K562 (cell line): ENCODE measurements around the gene DDHD1. TPM values are rescaled to one million over a fixed set of nuclear protein-coding genes. Genes with fewer than 3 reads are reported as not detected.
A peak's percentile ranks its signal among the peaks of the same experiment; 100 is the strongest.
"Not testable (repeated sequence)": the region's sequence is repeated elsewhere in the genome, so short reads cannot be mapped to it uniquely, and the experiment has no call there.

Experiments
- ATAC-seq: fragments of 200-7000 bp; cut with Tn5 transposase; 3 replicates; pipeline ENCODE4 v1.9.1; 2020; ENCODE audit warnings: moderate library complexity
- BruUV-seq: library from RNA; stranded (reverse); fragments of 400-500 nt; replicated peaks from 2 replicates; lab custom pipeline; 2021; lab: Mats Ljungman, UMichigan
- CTCF ChIA-PET: fragments of 300-600 bp; formaldehyde crosslinking; extraction: SDS; loops from one replicate; lab custom pipeline; 2021; ENCODE audit warnings: low intra/inter-chr PET ratio; lab: Yijun Ruan, JAX
- POLR2A ChIA-PET: fragments of 300-600, 350-650 bp; sonication (Branson Sonifier 250); formaldehyde crosslinking; extraction: SDS; loops from one replicate; lab custom pipeline; 2021; ENCODE audit warnings: antibody characterized with exemption, inconsistent platforms; lab: Yijun Ruan, JAX
- DNase-seq, 4 experiments: peaks; one replicate each; pipeline versions ENCODE4 v3.0.0 to v3.0.0-alpha.2; 2011 to 2018; ENCODE audit warnings: low spot score in 3 of 4, mixed read lengths in 3 of 4; ENCODE audit errors: extremely low read depth in 1 of 4
- FAIRE-seq: peaks from 2 replicates; lab custom pipeline; 2011; peaks lifted over from hg19 to GRCh38; lab: Jason Lieb, UNC
- H2AFZ ChIP-seq: 2 replicates; pipeline ENCODE4 v1.6.0; 2011; ENCODE audit warnings: low read depth, low read length, control low read depth, inconsistent platforms
- H3K27ac ChIP-seq: fragments of 200-600 bp; 3 replicates; pipeline ENCODE4 v1.8.0; 2011; ENCODE audit warnings: low read depth, mild to moderate bottlenecking, control low read depth, inconsistent platforms, low read length, moderate library complexity, mixed read lengths; ENCODE audit errors: extremely low read depth
- H3K27me3 ChIP-seq, 2 experiments: fragments of 300-600 bp in 1 of 2; 2 replicates in 1 of 2; 3 replicates in 1 of 2; pipeline versions ENCODE4 v1.6.0 to v1.8.0; 2011; ENCODE audit warnings: inconsistent platforms in 2 of 2, low read length in 2 of 2, mild to moderate bottlenecking in 1 of 2, mixed read lengths in 1 of 2, moderate library complexity in 1 of 2; ENCODE audit not compliant: control insufficient read depth in 2 of 2, insufficient read depth in 2 of 2
- H3K36me3 ChIP-seq: fragments of 300-600 bp; 3 replicates; pipeline ENCODE4 v1.8.0; 2011; ENCODE audit warnings: mild to moderate bottlenecking, low read length, inconsistent platforms; ENCODE audit not compliant: control insufficient read depth, insufficient read depth
- H3K4me1 ChIP-seq, 2 experiments: fragments of 200-600 bp in 1 of 2; replicated peaks in 1 of 2; 2 replicates in 1 of 2; 3 replicates in 1 of 2; pipeline versions ENCODE4 v1.5.1 to v1.8.0; 2011; ENCODE audit warnings: inconsistent platforms in 2 of 2, low read length in 2 of 2, mild to moderate bottlenecking in 1 of 2, mixed read lengths in 1 of 2, moderate library complexity in 1 of 2; ENCODE audit not compliant: control insufficient read depth in 2 of 2, insufficient read depth in 2 of 2
- H3K4me2 ChIP-seq: 2 replicates; pipeline ENCODE4 v1.6.1; 2011; ENCODE audit warnings: low read length, control low read depth, inconsistent platforms, mixed read lengths; ENCODE audit not compliant: insufficient read depth
- H3K4me3 ChIP-seq: fragments of 200-600 bp; sonication (generic), shearing (Covaris generic); 2 replicates; pipeline ENCODE4 v1.5.1; 2016; ENCODE audit warnings: control low read depth, inconsistent platforms
- H3K79me2 ChIP-seq: fragments of 200-600 bp; 3 replicates; pipeline ENCODE4 v1.8.0; 2011; ENCODE audit warnings: low read length, inconsistent platforms; ENCODE audit not compliant: control insufficient read depth, insufficient read depth
- H3K9ac ChIP-seq, 2 experiments: 2 replicates each; pipeline versions ENCODE4 v1.6.0 to v1.6.1; 2011; ENCODE audit warnings: low read depth in 2 of 2, low read length in 2 of 2, control low read depth in 1 of 2, inconsistent platforms in 1 of 2, mild to moderate bottlenecking in 1 of 2, mixed read lengths in 1 of 2; ENCODE audit not compliant: insufficient read depth in 1 of 2
- H3K9me1 ChIP-seq: one replicate; pipeline ENCODE4 v1.6.0; 2011; ENCODE audit warnings: inconsistent platforms, mild to moderate bottlenecking, low read length, moderate library complexity; ENCODE audit not compliant: control insufficient read depth, insufficient read depth
- H3K9me3 ChIP-seq: replicated peaks from 2 replicates; pipeline ENCODE4 v1.5.1; 2011; ENCODE audit warnings: low read depth, low read length, inconsistent platforms; ENCODE audit not compliant: control insufficient read depth, insufficient read depth
- H4K20me1 ChIP-seq: replicated peaks from 2 replicates; pipeline ENCODE4 v1.6.1; 2011; ENCODE audit warnings: low read length, inconsistent platforms, mixed read lengths; ENCODE audit not compliant: control insufficient read depth, insufficient read depth
- NFIC ChIP-seq: fragments of 450-650 bp; IDR thresholded peaks from 2 replicates; pipeline ENCODE4 v1.6.1; 2017; ENCODE audit warnings: mild to moderate bottlenecking, inconsistent platforms
- RFX1 ChIP-seq: fragments of 450-650 bp; IDR thresholded peaks from 2 replicates; pipeline ENCODE4 v1.6.1; 2016; ENCODE audit warnings: mild to moderate bottlenecking, moderate library complexity
- WGBS: fragments of 100-300 bp; shearing (Covaris generic); methylation state at CpG from one replicate; pipeline ENCODE4 v1.1.6; 2016; ENCODE audit warnings: low coverage, mixed read lengths; ENCODE audit not compliant: insufficient coverage; ENCODE audit errors: missing lambda C conversion rate; 5-methylcytosine and 5-hydroxymethylcytosine counted together
- in situ Hi-C: fragments of 300-500 bp; cut with MboI; formaldehyde crosslinking; loops from 4 replicates; pipeline ENCODE4 v1.15.0; 2018; ENCODE audit warnings: inconsistent platforms, mixed read lengths
- intact Hi-C: fragments of 100-400 bp; cut with micrococcal nuclease; formaldehyde crosslinking; loops from 2 replicates; pipeline ENCODE4 v1.14.2; 2022
- polyA plus RNA-seq, 8 experiments: library from polyadenylated mRNA; depleted of rRNA in 4 of 8; stranded (reverse) in 5 of 8; unstranded in 3 of 8; fragments of >200 nt; fragmentation: Nextera tagmentation in 2 of 8; fragmentation: Illumina TruSeq in 1 of 8; extraction: Ambion mirVana in 2 of 8; extraction: Trizol in 1 of 8; gene quantifications; 2 replicates each; pipeline versions ENCODE4 v1.2.1 to v1.2.3, GENCODE V29; 2011 to 2014; ENCODE audit warnings: inconsistent platforms in 1 of 8, missing spikeins in 1 of 8
- total RNA-seq, 7 experiments: library from RNA; depleted of rRNA in 6 of 7; stranded (reverse); fragments of >200 nt in 6 of 7; fragmentation: Illumina TruSeq in 2 of 7; extraction: Trizol in 2 of 7; gene quantifications; 2 replicates each; pipeline versions ENCODE4 v1.2.1 to v1.2.3, GENCODE V29; 2011 to 2021; ENCODE audit warnings: low replicate concordance in 1 of 7

Gene DDHD1
- total and polyA plus RNA-seq, 9 of the 15 experiments (the other 6 are each of a cell fraction or from before 2014, with no cell fraction given) = 1.2 to 12.3 (median 5.0) TPM

DNA sequence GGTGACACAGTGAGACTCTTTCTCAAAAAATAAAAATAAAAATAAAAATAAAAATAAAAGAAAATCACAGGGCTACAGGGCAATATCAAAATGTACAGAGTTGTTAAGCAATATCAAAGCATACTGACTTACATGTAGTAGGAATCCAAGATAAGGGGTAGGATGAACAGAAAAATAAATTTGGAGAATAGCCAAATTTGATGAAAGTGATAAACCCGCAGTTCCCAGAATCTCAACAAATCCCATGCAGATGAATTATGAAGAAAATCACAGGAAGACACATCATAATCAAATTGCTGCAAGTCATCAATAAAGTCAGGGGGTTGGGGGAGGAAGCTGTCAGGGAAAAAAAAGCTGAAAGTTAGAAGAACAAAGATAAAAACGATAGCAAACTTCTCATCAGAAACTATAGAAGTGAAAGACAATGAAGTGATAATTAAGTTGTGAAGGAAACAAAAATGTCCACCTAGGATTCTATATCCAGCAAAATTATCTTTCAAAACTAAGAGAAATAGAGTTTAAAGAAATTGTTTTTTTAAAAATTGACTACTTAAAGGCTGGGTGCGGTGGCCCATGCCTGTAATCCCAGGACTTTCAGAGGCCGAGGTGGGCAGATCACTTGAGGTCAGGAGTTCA, 15.4 kb downstream of the DDHD1 start:
- CTCF ChIA-PET = no interaction called here
- no TSS peak for BruUV-seq
- Histone ChIP-seq H3K9ac (no peak overlapping the region), H3K4me1 (no peaks in the 10 kb centered on the region; a peak in 1 of 5 replicates), H3K9me3 (no peaks in the 10 kb centered on the region), H3K79me2 (peaks cover 52% of the 10 kb centered on the region), H3K4me2 (no peak overlapping the region), H3K4me3 (no peak overlapping the region), H2AFZ (no peak overlapping the region), H3K27me3 (no peaks in the 10 kb centered on the region), H3K27ac (no peak overlapping the region), H3K36me3 (no peaks in the 10 kb centered on the region; the same call in 2 of the 3 replicates), H4K20me1 (no peaks in the 10 kb centered on the region), H3K9me1 (no peaks in the 10 kb centered on the region)
- FAIRE-seq (no peak), DNase-seq (no peak), ATAC-seq (no peak)
- TF ChIP-seq NFIC (peak; percentile 56; the same call in 1 of the 2 replicates), RFX1 (no peak)
- POLR2A ChIA-PET = no interaction called here
- WGBS = 62% methylated on average over 3 of the region's 4 CpGs
- intact Hi-C loops = no loop called here
- in situ Hi-C loops = no loop called here

- H3K79me2 ChIP-seq = peaks cover 19% of the 10 kb centered on the region
- BruUV-seq, CTCF ChIA-PET, in situ Hi-C loops, H3K9ac ChIP-seq, H3K9me1 ChIP-seq, H3K27ac ChIP-seq, H2AFZ ChIP-seq, H3K4me2 ChIP-seq, H3K9me3 ChIP-seq, H4K20me1 ChIP-seq, DNase-seq, FAIRE-seq, H3K36me3 ChIP-seq, H3K4me3 ChIP-seq, H3K27me3 ChIP-seq, intact Hi-C loops, ATAC-seq, POLR2A ChIA-PET, H3K4me1 ChIP-seq: not testable (repeated sequence)
- 87% methylated on average over 9 of the region's 10 CpGs for WGBS
These were observed 22.6 kb downstream of the DDHD1 start for GRCh38 chr14:53130491-53130890.
